SK-N-SH treated with all-trans-retinoic acid at 6 μM for 48 hours (cell line): Measurements from ENCODE around the gene RBM46.

ENCODE experiments used
- GLIS3 ChIP-seq: fragments of 250-450 bp; sonication (Bioruptor Pico); IDR thresholded peaks from 2 replicates; pipeline ENCODE4 v1.5.0; 2020; ENCODE audit warnings: mild to moderate bottlenecking, moderate library complexity
- OSR1 ChIP-seq: fragments of 250-450 bp; sonication (Bioruptor Pico); IDR thresholded peaks from 2 replicates; pipeline ENCODE4 v1.8.0; 2022; ENCODE audit warnings: moderate library complexity, mild to moderate bottlenecking, inconsistent platforms
- POU6F1 ChIP-seq: fragments of 250-450 bp; sonication (Bioruptor Pico); IDR thresholded peaks from 2 replicates; pipeline ENCODE4 v1.8.0; 2021; ENCODE audit warnings: low read depth, mild to moderate bottlenecking, moderate library complexity, borderline replicate concordance
- ZNF565 ChIP-seq: fragments of 450-650 bp; formaldehyde crosslinking; conservative IDR thresholded peaks from 2 replicates; pipeline ENCODE4 v1.5.0; 2020; ENCODE audit warnings: low read depth, mild to moderate bottlenecking, moderate library complexity
- ZNF70 ChIP-seq: fragments of 450-650 bp; formaldehyde crosslinking; IDR thresholded peaks from 2 replicates; pipeline ENCODE4 v1.5.0; 2020; ENCODE audit warnings: mild to moderate bottlenecking, moderate library complexity

- TF ChIP-seq ZNF70 (CRISPR knock-in tag) (no peak), GLIS3 (CRISPR knock-in tag) (no peak), OSR1 (CRISPR knock-in tag) (no peak), POU6F1 (no peak), ZNF565 (no peak)
Observed at GRCh38 chr4:154838155-154838554, 57.1 kb downstream of the RBM46 start.
